Measurements from ENCODE around the gene SCAMP2. TPM values are rescaled to one million over a fixed set of nuclear protein-coding genes. Genes with fewer than 3 reads are reported as not detected.

SCAMP2 gene
- polyA plus RNA-seq, 1 donor: 64.7 TPM

GRCh38 chr15:74863239-74864056 lies 9.7 kb downstream of the SCAMP2 start:
- no peak for DNase-seq

GRCh38 chr15:74858369-74858740 lies 14.8 kb downstream of the SCAMP2 start:
- DNase-seq: no peak

GRCh38 chr15:74857671-74858368 lies 15.3 kb downstream of the SCAMP2 start:
- no peak for DNase-seq

GRCh38 chr15:74857082-74857655 lies 16.0 kb downstream of the SCAMP2 start:
- DNase-seq: no peak

- DNase-seq: no peak
Observed at GRCh38 chr15:74856537-74856936, 16.6 kb downstream of the SCAMP2 start.

- DNase-seq: no peak
Observed at GRCh38 chr15:74855857-74856256, 17.3 kb downstream of the SCAMP2 start.

- DNase-seq: no peak
Observed at GRCh38 chr15:74854453-74855022, 18.6 kb downstream of the SCAMP2 start.

- no peak for DNase-seq
Observed at GRCh38 chr15:74851960-74852359, 21.2 kb downstream of the SCAMP2 start.

GRCh38 chr15:74850393-74850792 lies 22.8 kb downstream of the SCAMP2 start:
- no peak for DNase-seq

GRCh38 chr15:74847432-74847831 lies 25.7 kb downstream of the SCAMP2 start:
- no peak for DNase-seq

- no peak for DNase-seq
Observed at GRCh38 chr15:74845581-74845980, 27.6 kb downstream of the SCAMP2 start.

- no peak for DNase-seq
Observed at GRCh38 chr15:74845208-74845568, 28.0 kb downstream of the SCAMP2 start.

- no peak for DNase-seq
Observed at GRCh38 chr15:74844319-74845207, 28.6 kb downstream of the SCAMP2 start.

- no peak for DNase-seq
Observed at GRCh38 chr15:74843891-74844299, 29.3 kb downstream of the SCAMP2 start.

GRCh38 chr15:74843445-74843828 lies 29.7 kb downstream of the SCAMP2 start:
- no peak for DNase-seq

- peak; percentile 85 for DNase-seq
Observed at GRCh38 chr15:74842581-74843444, 30.4 kb downstream of the SCAMP2 start, which contains the start of gene ULK3. ULK3 (minus strand) TSS chr15:74843156; CDS start chr15:74843105, 51 bp downstream.

GRCh38 chr15:74841891-74842373 lies 31.2 kb downstream of the SCAMP2 start:
- no peak for DNase-seq

GRCh38 chr15:74840851-74841775 lies 32.1 kb downstream of the SCAMP2 start:
- DNase-seq: no peak

Measured in left kidney (tissue), 2 donors.